ACC112 (cell line): ENCODE results near the gene CLCNKB.
"Not testable (repeated sequence)": the region's sequence is repeated elsewhere in the genome, so short reads cannot be mapped to it uniquely, and the experiment has no call there.

ENCODE experiments used
- H2AFZ ChIP-seq: fragments of 200-600 bp; sonication (generic); one replicate; pipeline ENCODE4 v1.6.0; 2017; ENCODE audit warnings: antibody characterized with exemption, low read length; ENCODE audit not compliant: unreplicated experiment
- H3K27ac ChIP-seq: fragments of 200-600 bp; sonication (generic); 2 replicates; pipeline ENCODE4 v1.5.1; 2014; ENCODE audit warnings: low read depth, mild to moderate bottlenecking, antibody characterized with exemption, low read length, moderate library complexity
- H3K27me3 ChIP-seq: fragments of 200-600 bp; sonication (generic); 2 replicates; pipeline ENCODE4 v1.6.1; 2014; ENCODE audit warnings: mild to moderate bottlenecking, antibody characterized with exemption, low read length, moderate library complexity, mixed read lengths; ENCODE audit not compliant: insufficient read depth
- H3K36me3 ChIP-seq: fragments of 200-600 bp; sonication (generic); 2 replicates; pipeline ENCODE4 v1.6.1; 2016; ENCODE audit warnings: mild to moderate bottlenecking, antibody characterized with exemption, low read length, moderate library complexity, mixed read lengths; ENCODE audit not compliant: insufficient read depth
- H3K4me1 ChIP-seq: fragments of 200-600 bp; sonication (generic); one replicate; pipeline ENCODE4 v1.6.1; 2016; ENCODE audit warnings: low read length, mixed read lengths; ENCODE audit not compliant: insufficient read depth, unreplicated experiment, control insufficient read depth
- H3K4me3 ChIP-seq: fragments of 200-600 bp; sonication (generic); 2 replicates; pipeline ENCODE4 v1.5.1; 2014; ENCODE audit warnings: mild to moderate bottlenecking, low read depth, low read length
- H3K79me2 ChIP-seq: fragments of 200-600 bp; sonication (generic); one replicate; pipeline ENCODE4 v1.6.0; 2016; ENCODE audit warnings: low read length; ENCODE audit not compliant: control insufficient read depth, unreplicated experiment, insufficient read depth

The CLCNKB gene

GRCh38 chr1:16051039-16051438 lies 7.5 kb downstream of the CLCNKB start:
- peaks cover 4% of the 10 kb centered on the region for H3K4me1 ChIP-seq
- no peak overlapping the region for H3K27ac ChIP-seq
- no peaks in the 10 kb centered on the region for H3K27me3 ChIP-seq
- H3K79me2 ChIP-seq = no peaks in the 10 kb centered on the region
- no peak overlapping the region for H2AFZ ChIP-seq
- no peak overlapping the region for H3K4me3 ChIP-seq
- no peaks in the 10 kb centered on the region for H3K36me3 ChIP-seq

- H3K36me3 ChIP-seq, H3K4me3 ChIP-seq, H3K27ac ChIP-seq, H2AFZ ChIP-seq, H3K4me1 ChIP-seq, H3K79me2 ChIP-seq, H3K27me3 ChIP-seq: not testable (repeated sequence)
Observed at GRCh38 chr1:16051949-16052348, 8.4 kb downstream of the CLCNKB start.

GRCh38 chr1:16053781-16054502 lies 10.4 kb downstream of the CLCNKB start:
- H2AFZ ChIP-seq = no peak overlapping the region
- no peaks in the 10 kb centered on the region for H3K79me2 ChIP-seq
- H3K36me3 ChIP-seq = no peaks in the 10 kb centered on the region
- no peak overlapping the region for H3K27ac ChIP-seq
- no peaks in the 10 kb centered on the region for H3K27me3 ChIP-seq
- H3K4me1 ChIP-seq = peaks cover 3% of the 10 kb centered on the region
- H3K4me3 ChIP-seq = no peak overlapping the region

- Histone ChIP-seq H3K27ac (no peak overlapping the region), H3K27me3 (no peaks in the 10 kb centered on the region), H2AFZ (no peak overlapping the region), H3K79me2 (no peaks in the 10 kb centered on the region), H3K4me1 (no peaks in the 10 kb centered on the region), H3K4me3 (no peak overlapping the region), H3K36me3 (no peaks in the 10 kb centered on the region)
Observed at GRCh38 chr1:16054598-16055540, 11.3 kb downstream of the CLCNKB start.

- no peak overlapping the region for H3K4me3 ChIP-seq
- no peak overlapping the region for H2AFZ ChIP-seq
- H3K27me3 ChIP-seq = no peaks in the 10 kb centered on the region
- H3K36me3 ChIP-seq = no peaks in the 10 kb centered on the region
- H3K27ac ChIP-seq = no peak overlapping the region
- H3K79me2 ChIP-seq = no peaks in the 10 kb centered on the region
- H3K4me1 ChIP-seq = no peaks in the 10 kb centered on the region
Observed at GRCh38 chr1:16055613-16056520, 12.3 kb downstream of the CLCNKB start.

- H3K79me2 ChIP-seq, H3K4me3 ChIP-seq, H3K27me3 ChIP-seq, H2AFZ ChIP-seq, H3K27ac ChIP-seq, H3K4me1 ChIP-seq, H3K36me3 ChIP-seq: not testable (repeated sequence)
Observed at GRCh38 chr1:16056521-16056912, 12.9 kb downstream of the CLCNKB start.

GRCh38 chr1:16057314-16057915 lies 13.8 kb downstream of the CLCNKB start:
- H3K4me3 ChIP-seq, H2AFZ ChIP-seq, H3K36me3 ChIP-seq, H3K27ac ChIP-seq, H3K27me3 ChIP-seq, H3K79me2 ChIP-seq, H3K4me1 ChIP-seq: not testable (repeated sequence)

GRCh38 chr1:16058394-16059120 lies 15.0 kb downstream of the CLCNKB start:
- not testable (repeated sequence) for H2AFZ ChIP-seq, H3K27me3 ChIP-seq, H3K4me3 ChIP-seq, H3K4me1 ChIP-seq, H3K27ac ChIP-seq, H3K36me3 ChIP-seq, H3K79me2 ChIP-seq

- Histone ChIP-seq H3K36me3 (no peaks in the 10 kb centered on the region), H3K4me1 (no peaks in the 10 kb centered on the region), H3K27me3 (no peaks in the 10 kb centered on the region; the same call in 1 of the 2 replicates), H3K4me3 (no peak overlapping the region), H2AFZ (no peak overlapping the region), H3K27ac (no peak overlapping the region), H3K79me2 (no peaks in the 10 kb centered on the region)
Observed at GRCh38 chr1:16061266-16061665, 17.7 kb downstream of the CLCNKB start.
